Endodermal cell (in vitro differentiated cells): ENCODE results near the gene ROPN1L. TPM values are rescaled to one million over a fixed set of nuclear protein-coding genes. Genes with fewer than 3 reads are reported as not detected.

Experiments
- DNase-seq: peaks from one replicate; pipeline ENCODE4 v3.0.0-alpha.2; 2017
- H3K27ac ChIP-seq: 2 replicates; pipeline ENCODE4 v1.5.1; 2013; ENCODE audit warnings: mild to moderate bottlenecking, low read depth, low read length, moderate library complexity
- H3K27me3 ChIP-seq: 2 replicates; pipeline ENCODE4 v1.6.1; 2013; ENCODE audit warnings: mild to moderate bottlenecking, low read length, moderate library complexity; ENCODE audit not compliant: insufficient read depth, control insufficient read depth, poor library complexity, severe bottlenecking
- H3K36me3 ChIP-seq: 2 replicates; pipeline ENCODE4 v1.7.0; 2013; ENCODE audit warnings: mild to moderate bottlenecking, low read length, moderate library complexity; ENCODE audit not compliant: control insufficient read depth, insufficient read depth
- H3K4me1 ChIP-seq: one replicate; pipeline ENCODE4 v1.7.0; 2013; ENCODE audit warnings: low read length; ENCODE audit not compliant: control insufficient read depth, insufficient read depth
- H3K4me3 ChIP-seq: 2 replicates; pipeline ENCODE4 v1.5.1; 2013; ENCODE audit warnings: mild to moderate bottlenecking, low read length, moderate library complexity
- H3K9ac ChIP-seq: 2 replicates; pipeline ENCODE4 v1.6.1; 2013; ENCODE audit warnings: mild to moderate bottlenecking, low read length, moderate library complexity; ENCODE audit not compliant: poor library complexity, severe bottlenecking; ENCODE audit errors: extremely low read depth
- H3K9me3 ChIP-seq: 2 replicates; pipeline ENCODE4 v1.6.1; 2013; ENCODE audit warnings: mild to moderate bottlenecking, low read length, moderate library complexity; ENCODE audit not compliant: control insufficient read depth
- H3K27ac Mint-ChIP-seq: 2 replicates; pipeline ENCODE4 v1.8.0; 2020; ENCODE audit warnings: mixed read lengths
- H3K27me3 Mint-ChIP-seq: 2 replicates; pipeline ENCODE4 v1.8.0; 2021; ENCODE audit warnings: mild to moderate bottlenecking, mixed read lengths; ENCODE audit not compliant: insufficient read depth
- H3K36me3 Mint-ChIP-seq: 2 replicates; pipeline ENCODE4 v1.8.0; 2020; ENCODE audit warnings: low read depth, mixed read lengths
- H3K4me1 Mint-ChIP-seq: 2 replicates; pipeline ENCODE4 v1.8.0; 2020; ENCODE audit warnings: mixed read lengths
- H3K4me3 Mint-ChIP-seq: 2 replicates; pipeline ENCODE4 v1.8.0; 2020; ENCODE audit warnings: mild to moderate bottlenecking, moderate library complexity, mixed read lengths
- H3K9me3 Mint-ChIP-seq: 2 replicates; pipeline ENCODE4 v1.8.0; 2020; ENCODE audit warnings: mild to moderate bottlenecking, mixed read lengths
- CTCF ChIP-seq: fragments of 200-600 bp; sonication (generic); conservative IDR thresholded peaks from 2 replicates; pipeline ENCODE4 v1.5.0; 2021; ENCODE audit warnings: antibody characterized with exemption, mild to moderate bottlenecking
- WGBS, 2 experiments: methylation state at CpG; one replicate each; pipeline versions ENCODE4 v1.1.5 to v1.1.7; 2013; ENCODE audit warnings: missing lambda C conversion rate in 2 of 2, mixed read lengths in 1 of 2; ENCODE audit not compliant: insufficient coverage in 1 of 2, insufficient read length in 1 of 2; 5-methylcytosine and 5-hydroxymethylcytosine counted together
- total RNA-seq, 2 donors: library from RNA; stranded (reverse); fragmentation: NEBNext Ultra II Directional in 1 of 2; extraction: Animal tissue kit (Norgen Biotek cat#: 25700) in 1 of 2; gene quantifications; 2 replicates in 1 of 2; 3 replicates in 1 of 2; pipeline ENCODE4 v1.2.1, GENCODE V29; 2021

Gene ROPN1L
- total RNA-seq, 2 donors from 2014 or later, result 0.70 TPM; not detected in 1

DNA sequence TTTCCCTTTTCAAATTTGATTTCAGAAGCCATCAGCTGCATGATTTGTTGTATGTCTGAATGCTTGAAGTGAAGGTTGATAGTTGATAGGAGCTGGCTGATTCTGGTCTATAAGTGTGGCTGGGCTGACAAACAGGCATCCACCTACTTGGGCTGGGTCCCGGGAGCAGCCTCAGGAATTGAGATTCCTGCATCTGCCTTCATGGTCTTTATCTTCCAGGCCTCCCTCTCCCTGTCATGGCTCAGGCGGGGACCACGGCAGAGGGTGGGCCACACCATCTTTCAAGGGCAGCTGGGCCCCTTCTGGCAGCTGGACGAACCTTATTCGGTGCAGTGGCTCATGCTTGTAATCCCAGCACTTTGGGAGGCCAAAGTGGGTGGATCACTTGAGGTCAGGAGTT lies 55.9 kb downstream of the ROPN1L start:
- Mint-ChIP-seq H3K9me3 (peaks cover 52% of the 10 kb centered on the region), H3K4me3 (no peak overlapping the region), H3K27ac (no peak overlapping the region), H3K36me3 (no peaks in the 10 kb centered on the region), H3K27me3 (peaks cover 15% of the 10 kb centered on the region), H3K4me1 (peaks cover 5% of the 10 kb centered on the region)
- Histone ChIP-seq H3K4me3 (no peak overlapping the region), H3K9me3 (peaks cover 45% of the 10 kb centered on the region), H3K4me1 (peaks cover 3% of the 10 kb centered on the region), H3K27ac (no peak overlapping the region), H3K36me3 (no peaks in the 10 kb centered on the region), H3K9ac (no peak overlapping the region), H3K27me3 (peaks cover 7% of the 10 kb centered on the region)
- DNase-seq, result no peak
- TF ChIP-seq CTCF, result no peak
- 77 to 93% methylated on average over 2 to 5 of the region's 5 CpGs for WGBS, 2 experiments

DNA sequence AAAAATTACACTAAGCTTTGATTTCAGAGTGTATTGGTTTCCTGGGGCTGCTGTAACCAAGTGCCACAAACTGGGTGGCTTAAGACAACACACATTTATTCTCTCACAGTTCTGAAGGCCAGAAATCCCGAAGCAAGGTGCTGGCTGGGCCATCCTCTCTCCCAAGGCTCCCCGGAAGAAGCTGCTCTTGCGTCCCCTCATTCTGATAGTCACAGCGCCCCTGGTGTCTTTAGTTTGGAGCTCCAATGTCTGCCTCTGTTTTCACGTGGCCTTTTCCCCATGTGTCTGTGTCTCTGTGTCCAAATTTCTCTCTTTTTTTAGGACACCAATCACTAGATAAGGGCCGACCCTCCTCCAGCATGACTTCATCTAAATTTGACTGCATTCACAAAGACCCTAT lies 56.7 kb downstream of the ROPN1L start:
- Histone ChIP-seq H3K27ac (no peak overlapping the region), H3K36me3 (no peaks in the 10 kb centered on the region), H3K27me3 (no peaks in the 10 kb centered on the region), H3K4me3 (no peak overlapping the region), H3K4me1 (peaks cover 3% of the 10 kb centered on the region), H3K9me3 (peaks cover 37% of the 10 kb centered on the region), H3K9ac (no peak overlapping the region)
- Mint-ChIP-seq H3K36me3 (no peaks in the 10 kb centered on the region), H3K27me3 (peaks cover 12% of the 10 kb centered on the region), H3K4me3 (no peak overlapping the region), H3K4me1 (peaks cover 10% of the 10 kb centered on the region), H3K27ac (no peak overlapping the region), H3K9me3 (peaks cover 47% of the 10 kb centered on the region)
- peak; percentile 61 for TF ChIP-seq CTCF
- WGBS, 2 experiments, result 73 to 74% methylated on average over 6 of the region's 6 CpGs
- DNase-seq, result peak; percentile 64

DNA sequence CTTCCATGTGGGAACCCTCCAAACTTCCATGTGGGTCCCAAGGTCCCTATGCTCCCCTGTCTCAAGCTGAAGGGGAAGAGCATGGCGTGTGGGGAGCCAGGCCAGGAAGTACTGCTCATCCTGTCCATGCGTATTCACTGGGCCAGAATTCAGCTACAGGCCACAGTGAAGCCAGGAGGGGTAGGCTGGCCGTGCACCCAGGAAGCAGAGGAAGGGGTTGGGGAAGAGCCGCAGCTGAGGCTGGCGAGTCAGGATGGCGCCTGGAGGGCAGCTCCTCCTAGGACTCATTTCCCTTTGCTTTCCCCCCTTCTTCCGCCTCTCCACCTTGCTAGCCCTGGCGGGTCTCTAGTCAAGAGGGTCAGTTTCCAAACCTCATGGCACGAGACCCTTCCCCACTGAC lies 57.4 kb downstream of the ROPN1L start:
- DNase-seq, result no peak
- no peak overlapping the region for H3K27ac Mint-ChIP-seq
- Histone ChIP-seq H3K4me3 (no peak overlapping the region), H3K27ac (no peak overlapping the region), H3K27me3 (no peaks in the 10 kb centered on the region), H3K9ac (no peak overlapping the region), H3K4me1 (no peaks in the 10 kb centered on the region), H3K36me3 (no peaks in the 10 kb centered on the region), H3K9me3 (peaks cover 30% of the 10 kb centered on the region)
- H3K36me3 Mint-ChIP-seq, result no peaks in the 10 kb centered on the region
- no peak for TF ChIP-seq CTCF
- WGBS, 2 experiments, result 80 to 91% methylated on average over 1 to 9 of the region's 9 CpGs
- peaks cover 10% of the 10 kb centered on the region for H3K4me1 Mint-ChIP-seq
- H3K27me3 Mint-ChIP-seq, result peaks cover 12% of the 10 kb centered on the region
- peaks cover 41% of the 10 kb centered on the region for H3K9me3 Mint-ChIP-seq
- H3K4me3 Mint-ChIP-seq, result no peak overlapping the region
